HL-60/S4 (cell line): ENCODE data around the gene FOXO1.

ENCODE experiments used
- in situ Hi-C: fragments of 300-500 bp; cut with MboI; formaldehyde crosslinking; loops from 2 replicates; pipeline ENCODE4 v1.14.3; 2022; ENCODE audit warnings: low sequenced_read_pairs

FOXO1 gene

DNA sequence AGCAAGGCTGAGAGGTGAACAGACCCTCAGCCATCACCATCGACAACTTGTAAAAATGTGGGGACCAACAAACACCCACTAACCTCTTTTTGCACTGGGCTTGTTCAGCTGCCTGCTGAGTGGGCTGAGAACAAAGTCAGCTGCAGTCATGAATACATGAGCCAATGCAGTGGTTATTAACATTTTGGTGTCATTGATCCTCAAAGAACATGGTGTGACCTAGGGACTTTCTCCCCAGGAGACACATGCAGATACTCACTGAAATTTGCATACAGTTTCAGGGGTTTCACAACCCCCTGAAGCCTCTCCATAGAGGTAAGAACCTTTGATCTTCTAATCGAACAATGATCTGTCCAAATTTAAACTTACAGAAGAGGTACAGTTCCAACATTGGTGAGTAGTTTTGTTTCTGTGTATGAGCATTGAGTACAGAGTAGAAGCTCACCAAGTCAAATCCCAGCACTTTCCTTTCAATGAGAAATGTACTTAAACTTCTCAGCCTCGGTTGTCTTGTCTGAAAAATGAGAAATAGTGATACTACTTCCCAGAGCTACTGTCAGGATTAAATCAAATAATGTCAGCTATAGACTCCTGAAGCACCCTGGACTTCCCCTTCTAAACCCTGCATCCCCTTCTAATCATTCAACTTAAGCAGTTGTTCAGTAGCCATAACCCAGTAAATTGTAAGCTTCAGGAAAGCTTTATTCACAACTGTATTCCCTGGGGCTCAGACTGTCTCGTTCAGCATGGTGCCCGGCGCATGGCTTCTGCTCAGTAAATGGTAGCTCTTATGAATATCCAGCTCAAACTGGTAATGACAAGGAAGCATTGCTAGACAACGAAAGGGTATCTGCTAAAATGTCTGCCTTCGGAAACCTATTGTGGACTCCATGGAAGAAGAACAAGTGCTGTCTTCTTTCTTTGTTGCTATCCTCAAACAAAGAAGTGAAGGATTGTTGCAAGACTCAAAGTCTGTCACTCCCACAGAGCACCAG lies 148.7 kb downstream of the FOXO1 start:
- in situ Hi-C loops, result no loop called here

DNA sequence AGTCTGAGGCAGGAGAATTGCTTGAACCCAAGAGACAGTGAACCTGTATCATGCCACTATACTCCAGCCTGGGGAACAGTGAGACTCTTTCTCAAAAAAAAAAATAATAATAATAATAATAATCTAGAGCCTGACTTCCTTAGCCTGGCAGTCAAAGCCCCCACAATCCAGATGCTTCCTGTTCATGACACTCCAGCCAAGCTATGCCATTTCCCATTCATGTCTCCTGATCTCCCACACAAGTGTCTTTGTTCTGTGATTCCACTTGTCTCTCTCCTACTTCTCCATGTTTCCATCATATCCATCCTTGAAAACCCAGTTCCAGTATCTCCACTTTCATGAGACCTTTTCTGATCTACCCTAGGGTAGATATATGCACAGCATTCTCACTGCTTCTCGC lies 150.7 kb downstream of the FOXO1 start:
- in situ Hi-C loops, result no loop called here

DNA sequence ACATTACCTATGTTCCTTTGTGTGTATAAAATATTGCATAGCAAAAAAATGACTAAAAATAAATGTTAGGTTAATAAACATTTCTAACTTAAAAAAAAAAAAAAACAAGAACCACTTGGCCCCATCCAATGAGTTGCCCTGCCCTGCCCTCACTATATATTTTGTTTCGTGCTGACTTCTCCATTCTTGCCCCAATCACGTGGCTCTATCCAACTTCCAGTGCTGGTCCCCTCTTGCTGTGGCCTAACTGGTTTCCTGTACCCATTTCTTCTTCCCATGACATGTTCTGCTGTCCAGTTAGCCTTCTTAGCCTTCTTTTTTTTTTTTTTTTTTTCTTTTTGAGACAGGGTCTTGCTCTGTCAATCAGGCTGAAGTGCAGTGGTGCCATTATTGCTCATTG lies 151.6 kb downstream of the FOXO1 start:
- in situ Hi-C loops, result no loop called here

DNA sequence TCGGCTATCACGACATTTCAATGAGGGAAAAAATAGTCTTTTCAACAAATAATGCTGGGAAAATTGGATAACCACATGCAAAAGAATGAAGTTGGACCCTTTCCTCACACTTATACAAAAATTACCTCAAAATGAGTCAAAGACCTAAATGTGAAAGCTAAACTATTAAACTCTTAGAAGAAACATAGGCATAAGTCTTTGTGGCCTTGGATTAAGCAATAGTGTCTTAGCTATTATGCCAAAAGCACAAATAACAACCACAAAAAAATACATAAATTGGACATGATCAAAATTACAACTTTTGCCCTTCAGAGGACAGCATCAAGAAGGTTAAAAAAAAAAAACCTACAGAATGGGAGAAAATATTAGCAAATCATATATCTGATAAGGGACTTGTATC lies 156.6 kb downstream of the FOXO1 start:
- in situ Hi-C loops, result no loop called here

DNA sequence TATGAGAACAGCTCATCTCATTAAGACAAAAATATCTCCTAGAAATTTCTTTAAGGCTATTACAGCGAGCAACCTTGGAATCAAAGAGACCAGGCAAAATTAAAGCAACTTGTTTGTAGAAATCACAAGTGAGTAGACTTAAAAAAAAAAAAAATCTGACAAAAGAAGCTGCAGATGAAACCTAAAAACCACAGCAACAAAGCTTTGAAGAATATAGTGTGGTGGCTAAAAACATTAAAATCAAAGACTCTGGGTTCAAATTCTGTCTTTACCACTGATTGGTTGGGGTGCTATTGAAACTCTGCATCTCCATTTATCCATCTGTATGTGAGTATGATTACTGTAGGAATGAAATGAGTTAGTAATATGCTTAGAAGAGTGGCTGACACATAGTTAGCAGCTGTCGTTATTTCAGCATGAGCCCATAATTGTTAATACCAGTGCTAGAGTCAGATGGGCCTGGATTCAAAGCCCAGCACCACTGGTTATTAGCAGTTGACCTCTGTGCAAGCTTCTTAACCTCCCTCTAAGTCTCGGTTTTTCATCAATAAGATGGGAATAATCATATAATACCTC lies 157.6 kb downstream of the FOXO1 start:
- in situ Hi-C loops, result no loop called here

DNA sequence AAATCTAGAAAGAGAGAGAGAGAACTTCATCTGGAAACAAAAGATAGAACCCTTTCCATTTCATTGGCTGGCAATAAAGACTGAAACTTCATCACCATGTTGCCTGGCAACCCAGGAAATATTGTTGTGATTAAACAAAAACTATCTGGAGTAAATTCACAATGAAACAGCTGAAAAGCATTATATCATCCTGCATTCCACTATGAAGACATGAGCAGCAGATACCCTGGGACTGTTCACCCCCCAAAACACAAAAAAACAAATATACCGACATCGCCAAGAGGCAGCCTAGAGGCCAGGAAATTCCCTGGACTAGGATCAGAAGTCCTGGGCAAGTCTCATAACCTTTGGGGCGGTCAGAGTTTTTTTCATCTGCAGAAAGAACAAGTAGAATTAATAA lies 158.3 kb downstream of the FOXO1 start:
- in situ Hi-C loops, result no loop called here

DNA sequence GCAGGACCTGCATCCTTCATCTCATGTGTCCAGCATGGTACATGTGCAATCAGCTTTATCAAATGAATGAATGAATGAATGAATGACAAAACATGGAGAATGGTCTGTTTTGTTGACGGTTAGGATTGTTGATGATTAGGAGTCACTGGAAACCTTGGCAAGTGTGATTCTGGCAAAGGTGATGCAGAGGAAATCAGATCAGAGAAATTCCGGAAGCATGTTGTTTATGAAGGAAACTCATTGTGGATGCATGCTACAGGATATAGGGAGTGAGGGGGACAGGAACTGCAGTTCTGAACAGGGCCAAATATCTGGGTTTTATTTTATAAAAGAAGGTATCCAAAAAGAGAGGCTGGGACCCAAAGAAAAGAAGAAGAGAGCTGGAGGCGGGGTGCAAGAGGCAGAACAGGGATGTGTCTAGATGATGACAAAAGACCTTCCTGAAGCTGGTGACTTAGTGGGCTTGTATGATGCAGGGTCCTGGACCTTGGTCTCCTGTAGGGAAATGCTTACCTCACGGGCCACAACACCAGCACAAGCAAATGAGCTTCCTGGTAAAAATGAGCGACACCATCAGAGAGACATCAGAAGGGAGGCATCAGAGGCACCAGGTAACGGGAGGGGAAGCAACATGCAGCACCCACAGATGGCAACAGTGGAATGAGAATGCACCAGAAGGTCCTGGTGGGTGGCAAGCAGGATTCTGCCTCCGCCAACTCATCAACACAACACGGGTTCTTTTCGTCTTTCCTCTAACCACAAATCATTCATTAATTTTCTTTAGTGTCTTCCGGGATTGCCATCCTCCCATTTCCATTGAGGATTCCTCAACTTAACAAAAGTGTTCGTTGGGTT lies 159.6 kb downstream of the FOXO1 start:
- in situ Hi-C loops, result no loop called here
